HepG2 (cell line): ENCODE results near the gene IBA57.

Source experiments
- CEBPB ChIP-seq: IDR thresholded peaks from 2 replicates; pipeline ENCODE4 v1.6.1; 2011; ENCODE audit warnings: low read depth, low read length, improper control_type of control experiment, borderline replicate concordance
- FOXP1 ChIP-seq, 2 experiments: fragments of 450-650 bp in 1 of 2; IDR thresholded peaks; 2 replicates each; pipeline ENCODE4 v1.6.1; 2017 to 2018; ENCODE audit warnings: antibody characterized with exemption in 1 of 2
- GABPB1 ChIP-seq: IDR thresholded peaks from 2 replicates; pipeline ENCODE4 v1.6.1; 2016; ENCODE audit warnings: mild to moderate bottlenecking, missing genetic modification reagents, moderate library complexity, missing compliant biosample characterization
- HDAC1 ChIP-seq: sonication (generic); formaldehyde crosslinking; IDR thresholded peaks from 2 replicates; pipeline ENCODE4 v1.5.1; 2020; ENCODE audit warnings: mild to moderate bottlenecking, missing genetic modification reagents
- JUND ChIP-seq: sonication (generic); formaldehyde crosslinking; IDR thresholded peaks from 2 replicates; pipeline ENCODE4 v1.8.0; 2022; ENCODE audit warnings: mild to moderate bottlenecking, missing genetic modification reagents
- MAZ ChIP-seq, 2 experiments: sonication (generic) in 1 of 2; formaldehyde crosslinking in 1 of 2; IDR thresholded peaks; 2 replicates each; pipeline versions ENCODE4 v1.5.0 to v1.6.1; 2012 to 2020; ENCODE audit warnings: low read depth in 2 of 2, mild to moderate bottlenecking in 2 of 2, borderline replicate concordance in 1 of 2, improper control_type of control experiment in 1 of 2, low read length in 1 of 2, missing genetic modification reagents in 1 of 2, moderate library complexity in 1 of 2
- ZBTB21 ChIP-seq: sonication (generic); formaldehyde crosslinking; IDR thresholded peaks from 2 replicates; pipeline ENCODE4 v1.4.0; 2020; ENCODE audit warnings: missing genetic modification reagents
- ZIK1 ChIP-seq: sonication (generic); formaldehyde crosslinking; IDR thresholded peaks from 2 replicates; pipeline ENCODE4 v1.5.0; 2020; ENCODE audit warnings: mild to moderate bottlenecking, low read depth, missing genetic modification reagents, borderline replicate concordance
- ZNF232 ChIP-seq: sonication (generic); formaldehyde crosslinking; IDR thresholded peaks from 2 replicates; pipeline ENCODE4 v1.4.0; 2020; ENCODE audit warnings: missing genetic modification reagents, borderline replicate concordance
- ZSCAN31 ChIP-seq: sonication (generic); formaldehyde crosslinking; IDR thresholded peaks from 2 replicates; pipeline ENCODE4 v1.5.0; 2020; ENCODE audit warnings: low read depth, mild to moderate bottlenecking, missing genetic modification reagents
- ZZZ3 ChIP-seq: sonication (generic); formaldehyde crosslinking; IDR thresholded peaks from 2 replicates; pipeline ENCODE4 v1.4.0; 2020; ENCODE audit warnings: missing genetic modification reagents, mild to moderate bottlenecking, borderline replicate concordance

DNA sequence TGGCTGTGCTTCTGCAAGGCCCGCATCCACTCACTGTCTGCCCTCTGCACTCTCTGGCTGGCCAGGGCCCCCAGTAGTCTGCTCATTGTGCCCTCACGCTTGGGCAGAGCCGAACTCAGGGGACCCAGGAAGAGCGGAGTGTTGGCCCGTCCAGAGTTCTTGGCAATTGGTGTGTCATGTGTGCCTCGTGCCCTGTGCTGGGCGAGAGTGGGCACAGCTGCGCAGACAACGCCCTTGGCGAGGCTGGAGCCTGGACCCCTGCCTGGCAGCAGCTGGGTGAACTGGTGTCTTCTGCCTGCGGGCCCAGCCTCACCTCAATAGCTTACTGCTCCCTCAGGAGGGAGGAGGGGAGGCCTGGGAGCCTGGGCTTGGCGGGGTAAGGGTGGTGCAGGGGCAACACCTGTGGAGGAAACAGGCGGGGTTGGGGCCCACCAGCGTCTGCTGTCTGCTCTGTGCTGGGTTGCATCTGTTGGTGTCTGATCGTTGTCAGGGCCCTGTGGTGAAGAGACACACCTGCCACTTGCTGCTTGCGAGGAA, 23.4 kb upstream of the IBA57 start:
- TF ChIP-seq CEBPB (no peak), ZZZ3 (no peak), GABPB1 (no peak), JUND (CRISPR knock-in tag) (no peak), FOXP1 (IDR thresholded peaks at IDR 0.05) (no peak), FOXP1 (CRISPR knock-in tag; IDR thresholded peaks at IDR 0.05) (no peak), ZNF232 (no peak), ZSCAN31 (CRISPR knock-in tag) (no peak), MAZ (IDR thresholded peaks at IDR 0.05; ENCODE audit: borderline replicate concordance, low read depth, low read length) (no peak), MAZ (CRISPR knock-in tag; IDR thresholded peaks at IDR 0.05; ENCODE audit: low read depth) (no peak), HDAC1 (no peak), ZIK1 (CRISPR knock-in tag) (no peak), ZBTB21 (no peak)
